GM15510 (cell line): ENCODE results near the gene NEMF.

Experiments used
- POLR2A ChIP-seq: IDR thresholded peaks from 3 replicates; pipeline ENCODE4 v1.6.1; 2011; ENCODE audit warnings: borderline replicate concordance; ENCODE audit not compliant: insufficient read length; ENCODE audit errors: extremely low read depth

Gene NEMF

GRCh38 chr14:49857427-49858003 lies 4.9 kb upstream of the NEMF start:
- TF ChIP-seq POLR2A, result no peak

GRCh38 chr14:49853572-49854375 lies 1.2 kb upstream of the NEMF start:
- no peak for TF ChIP-seq POLR2A

GRCh38 chr14:49853158-49853477 lies 530 bp upstream of the NEMF start:
- TF ChIP-seq POLR2A, result no peak

- TF ChIP-seq POLR2A, result no peak
Observed at GRCh38 chr14:49851813-49852212, 775 bp downstream of the NEMF start.

GRCh38 chr14:49849213-49849847 lies 3.3 kb downstream of the NEMF start:
- no peak for TF ChIP-seq POLR2A

- TF ChIP-seq POLR2A, result no peak
Observed at GRCh38 chr14:49828640-49829039, 23.9 kb downstream of the NEMF start.

- TF ChIP-seq POLR2A, result no peak
Observed at GRCh38 chr14:49820176-49820575, 32.4 kb downstream of the NEMF start.

- no peak for TF ChIP-seq POLR2A
Observed at GRCh38 chr14:49816844-49817243, 35.7 kb downstream of the NEMF start.

- TF ChIP-seq POLR2A, result no peak
Observed at GRCh38 chr14:49808780-49809179, 43.8 kb downstream of the NEMF start.

- no peak for TF ChIP-seq POLR2A
Observed at GRCh38 chr14:49796025-49796424, 56.6 kb downstream of the NEMF start.

- no peak for TF ChIP-seq POLR2A
Observed at GRCh38 chr14:49792618-49793017, 60.0 kb downstream of the NEMF start.

GRCh38 chr14:49786315-49786714 lies 66.3 kb downstream of the NEMF start:
- TF ChIP-seq POLR2A, result no peak

- no peak for TF ChIP-seq POLR2A
Observed at GRCh38 chr14:49783394-49784014, 69.1 kb downstream of the NEMF start.

- TF ChIP-seq POLR2A, result no peak
Observed at GRCh38 chr14:49778421-49778820, 74.2 kb downstream of the NEMF start.

- TF ChIP-seq POLR2A, result no peak
Observed at GRCh38 chr14:49774106-49774505, 78.5 kb downstream of the NEMF start.
